ENCODE results near the gene CLASP2.

CLASP2 gene

GRCh38 chr3:33461097-33461496 is 257.0 kb downstream of the CLASP2 start:
- no peak for TF ChIP-seq CTCF (IDR thresholded peaks at IDR 0.05)

GRCh38 chr3:33458446-33458845 is 259.6 kb downstream of the CLASP2 start:
- no peak for TF ChIP-seq CTCF (IDR thresholded peaks at IDR 0.05)

- TF ChIP-seq CTCF (IDR thresholded peaks at IDR 0.05) = no peak
These were observed 261.3 kb downstream of the CLASP2 start for GRCh38 chr3:33456756-33457155.

GRCh38 chr3:33453331-33453761 is 264.7 kb downstream of the CLASP2 start:
- no peak for TF ChIP-seq CTCF (IDR thresholded peaks at IDR 0.05)

GRCh38 chr3:33447958-33448357 is 270.1 kb downstream of the CLASP2 start:
- no peak for TF ChIP-seq CTCF (IDR thresholded peaks at IDR 0.05)

Data from LNCAP (cell line).